HepG2 (cell line): ENCODE results near the gene HES6. TPM values are rescaled to one million over a fixed set of nuclear protein-coding genes. Genes with fewer than 3 reads are reported as not detected.

ENCODE experiments used
- CHD2 ChIP-seq: IDR thresholded peaks from 2 replicates; pipeline ENCODE4 v1.6.1; 2011; ENCODE audit warnings: low read depth, low read length, improper control_type of control experiment
- CSRNP1 ChIP-seq: sonication (generic); formaldehyde crosslinking; IDR thresholded peaks from 2 replicates; pipeline ENCODE4 v1.8.1; 2023; ENCODE audit warnings: mild to moderate bottlenecking, missing genetic modification reagents
- DMTF1 ChIP-seq: sonication (generic); formaldehyde crosslinking; IDR thresholded peaks from 2 replicates; pipeline ENCODE4 v1.4.0; 2020; ENCODE audit warnings: mild to moderate bottlenecking, missing genetic modification reagents
- DRAP1 ChIP-seq: IDR thresholded peaks from 2 replicates; pipeline ENCODE4 v1.6.1; 2016; ENCODE audit warnings: missing genetic modification reagents, missing compliant biosample characterization
- FOXP4 ChIP-seq: sonication (generic); formaldehyde crosslinking; IDR thresholded peaks from 2 replicates; pipeline ENCODE4 v1.4.0; 2020; ENCODE audit warnings: missing genetic modification reagents
- MYNN ChIP-seq: sonication (generic); formaldehyde crosslinking; IDR thresholded peaks from 2 replicates; pipeline ENCODE4 v1.4.0; 2020; ENCODE audit warnings: mild to moderate bottlenecking, low read depth, missing genetic modification reagents
- NCOA2 ChIP-seq: sonication (generic); formaldehyde crosslinking; IDR thresholded peaks from 2 replicates; pipeline ENCODE4 v1.8.0; 2022; ENCODE audit warnings: inconsistent platforms
- NFKBIZ ChIP-seq: IDR thresholded peaks from 2 replicates; pipeline ENCODE4 v1.6.1; 2018; ENCODE audit warnings: missing genetic modification reagents, missing compliant biosample characterization
- NFYC ChIP-seq: IDR thresholded peaks from 2 replicates; pipeline ENCODE4 v1.6.1; 2016; ENCODE audit warnings: missing genetic modification reagents, missing compliant biosample characterization
- SMAD9 ChIP-seq: sonication (generic); formaldehyde crosslinking; IDR thresholded peaks from 2 replicates; pipeline ENCODE4 v1.5.1; 2020; ENCODE audit warnings: mild to moderate bottlenecking, missing genetic modification reagents
- SP1 ChIP-seq, 2 experiments: fragments of 450-650 bp in 1 of 2; sonication (generic) in 1 of 2; formaldehyde crosslinking in 1 of 2; IDR thresholded peaks; 2 replicates each; pipeline versions ENCODE4 v1.4.0 to v1.6.1; 2016 to 2020; ENCODE audit warnings: missing genetic modification reagents in 1 of 2
- SSRP1 ChIP-seq: IDR thresholded peaks from 2 replicates; pipeline ENCODE4 v1.6.1; 2016; ENCODE audit warnings: control low read depth
- STAT5B ChIP-seq: sonication (generic); formaldehyde crosslinking; IDR thresholded peaks from 2 replicates; pipeline ENCODE4 v1.4.0; 2020; ENCODE audit warnings: missing genetic modification reagents
- ZBED4 ChIP-seq: sonication (generic); formaldehyde crosslinking; IDR thresholded peaks from 2 replicates; pipeline ENCODE4 v1.4.0; 2020; ENCODE audit warnings: missing genetic modification reagents, borderline replicate concordance
- ZFY ChIP-seq: sonication (generic); formaldehyde crosslinking; IDR thresholded peaks from 2 replicates; pipeline ENCODE4 v1.4.0; 2020; ENCODE audit warnings: missing genetic modification reagents
- ZNF253 ChIP-seq: sonication (generic); formaldehyde crosslinking; IDR thresholded peaks from 2 replicates; pipeline ENCODE4 v1.8.0; 2022; ENCODE audit warnings: mild to moderate bottlenecking, missing genetic modification reagents, borderline replicate concordance
- ZNF709 ChIP-seq: sonication (generic); formaldehyde crosslinking; IDR thresholded peaks from 2 replicates; pipeline ENCODE4 v1.5.0; 2020; ENCODE audit warnings: mild to moderate bottlenecking, missing genetic modification reagents
- ZNF768 ChIP-seq: sonication (generic); formaldehyde crosslinking; IDR thresholded peaks from 2 replicates; pipeline ENCODE4 v1.4.0; 2020; ENCODE audit warnings: missing genetic modification reagents
- ZNF775 ChIP-seq: sonication (generic); formaldehyde crosslinking; IDR thresholded peaks from 2 replicates; pipeline ENCODE4 v1.4.0; 2020; ENCODE audit warnings: missing genetic modification reagents, mild to moderate bottlenecking, moderate library complexity, borderline replicate concordance
- polyA plus RNA-seq, 8 experiments: library from polyadenylated mRNA; depleted of rRNA in 3 of 8; stranded (reverse) in 7 of 8; unstranded in 1 of 8; fragments of >200 nt; fragmentation: Illumina TruSeq in 4 of 8; extraction: Trizol in 4 of 8; gene quantifications; 2 replicates each; pipeline versions ENCODE4 v1.2.1 to v1.2.3, GENCODE V29; 2011 to 2016; ENCODE audit warnings: low read depth in 4 of 8, missing spikeins in 1 of 8, mixed read lengths in 1 of 8; ENCODE audit not compliant: insufficient read depth in 1 of 8
- total RNA-seq, 5 experiments: library from RNA; depleted of rRNA; stranded (reverse); fragments of >200 nt; fragmentation: Illumina TruSeq; extraction: Trizol; gene quantifications; 2 replicates each; pipeline ENCODE4 v1.2.3, GENCODE V29; 2016; ENCODE audit warnings: low read depth in 1 of 5

The HES6 gene
- total and polyA plus RNA-seq, 2 of the 13 experiments (the other 11 are each of a cell fraction or from before 2014, with no cell fraction given): 19.5 to 82.8 TPM

- no peak for TF ChIP-seq STAT5B (CRISPR knock-in tag)
- no peak for TF ChIP-seq ZNF709 (CRISPR knock-in tag)
- TF ChIP-seq NFKBIZ: peak; percentile 73; the same call in 1 of the 2 replicates
- no peak for TF ChIP-seq CHD2
- peak; percentile 65; the same call in 1 of the 2 replicates for TF ChIP-seq DRAP1 (CRISPR knock-in tag)
- TF ChIP-seq SMAD9 (CRISPR knock-in tag): no peak
- TF ChIP-seq ZFY (CRISPR knock-in tag): 0 out of 2 replicates have a peak, but pooled peaks have one; percentile 16
- no peak for TF ChIP-seq ZBED4 (CRISPR knock-in tag)
- no peak for TF ChIP-seq ZNF775
- peak; percentile 67 for TF ChIP-seq NCOA2
- TF ChIP-seq SP1 (IDR thresholded peaks at IDR 0.05): no peak
- TF ChIP-seq SP1 (CRISPR knock-in tag; IDR thresholded peaks at IDR 0.05): 0 out of 2 replicates have a peak, but pooled peaks have one; percentile 42
- peak; percentile 84 for TF ChIP-seq FOXP4
- TF ChIP-seq ZNF253: no peak
- 0 out of 2 replicates have a peak, but pooled peaks have one; percentile 24 for TF ChIP-seq NFYC
- TF ChIP-seq CSRNP1 (CRISPR knock-in tag): 0 out of 2 replicates have a peak, but pooled peaks have one; percentile 40
- TF ChIP-seq MYNN (CRISPR knock-in tag): no peak
- TF ChIP-seq ZNF768 (CRISPR knock-in tag): no peak
- no peak for TF ChIP-seq DMTF1 (CRISPR knock-in tag)
- TF ChIP-seq SSRP1 (CRISPR knock-in tag): no peak
Observed at GRCh38 chr2:238285653-238286082, 45.8 kb upstream of the HES6 start (continued).
